Sigmoid colon (tissue), 7 donors: ENCODE measurements around the gene MPZL1. TPM values are rescaled to one million over a fixed set of nuclear protein-coding genes. Genes with fewer than 3 reads are reported as not detected.
A peak's percentile ranks its signal among the peaks of the same experiment; 100 is the strongest.

Experiments
- DNase-seq: peaks from one replicate; pipeline ENCODE4 v3.0.0-alpha.2; 2019
- H3K27ac ChIP-seq, 4 donors: fragments of 200-600 bp; sonication (generic); one replicate each; pipeline ENCODE4 v1.5.1; 2016 to 2019; ENCODE audit warnings: mild to moderate bottlenecking in 1 of 4
- H3K27me3 ChIP-seq, 3 donors: fragments of 200-600 bp; sonication (generic); one replicate each; pipeline ENCODE4 v1.5.1; 2019; ENCODE audit warnings: mild to moderate bottlenecking in 1 of 3
- H3K36me3 ChIP-seq, 4 donors: fragments of 200-600 bp; sonication (generic); one replicate each; pipeline ENCODE4 v1.5.1; 2016 to 2019
- H3K4me1 ChIP-seq, 4 donors: fragments of 200-600 bp; sonication (generic); one replicate each; pipeline ENCODE4 v1.5.1; 2017 to 2019
- H3K4me3 ChIP-seq, 4 donors: fragments of 200-600 bp; sonication (generic); one replicate each; pipeline ENCODE4 v1.5.1; 2017 to 2019; ENCODE audit warnings: mild to moderate bottlenecking in 2 of 4, moderate library complexity in 1 of 4
- H3K9me3 ChIP-seq, 4 donors: fragments of 200-600 bp in 3 of 4; sonication (generic) in 3 of 4; one replicate each; pipeline versions ENCODE4 v1.5.1 to v1.6.1; 2013 to 2019
- CTCF ChIP-seq, 4 experiments: fragments of 450-650 bp in 3 of 4; fragments of 200-600 bp in 1 of 4; IDR thresholded peaks; one replicate each; pipeline ENCODE4 v1.5.1; 2016 to 2019; ENCODE audit warnings: antibody characterized with exemption in 4 of 4, mild to moderate bottlenecking in 3 of 4, moderate library complexity in 2 of 4
- EP300 ChIP-seq, 4 donors: sonication (generic); formaldehyde crosslinking; IDR thresholded peaks; one replicate each; pipeline ENCODE4 v1.6.1; 2017; ENCODE audit warnings: antibody characterized with exemption in 4 of 4
- POLR2A ChIP-seq, 2 donors: fragments of 450-650 bp; IDR thresholded peaks; one replicate each; pipeline ENCODE4 v1.6.1; 2016; ENCODE audit warnings: antibody characterized with exemption in 2 of 2, mild to moderate bottlenecking in 2 of 2, moderate library complexity in 2 of 2
- POLR2AphosphoS5 ChIP-seq, 4 donors: sonication (generic); formaldehyde crosslinking; IDR thresholded peaks; one replicate each; pipeline ENCODE4 v1.6.1; 2017; ENCODE audit warnings: antibody characterized with exemption in 4 of 4
- WGBS, 2 donors: extraction: QIAGEN DNeasy Blood & Tissue Kit; methylation state at CpG; one replicate each; pipeline ENCODE4 v1.1.7; 2013; 5-methylcytosine and 5-hydroxymethylcytosine counted together
- intact Hi-C: fragments of 100-400 bp; cut with DNase I; formaldehyde crosslinking; loops from one replicate; pipeline ENCODE4 v1.15.1; 2023
- polyA plus RNA-seq, 3 donors: library from polyadenylated mRNA; stranded (reverse); fragments of 200-250 nt; gene quantifications; one replicate each; pipeline ENCODE4 v1.2.3, GENCODE V29; 2013
- total RNA-seq, 4 donors: library from RNA; depleted of rRNA; stranded (reverse); fragments of >200 nt; gene quantifications; one replicate each; pipeline ENCODE4 v1.1.0, GENCODE V29; 2016
- donor health status: healthy with polysubstance abuse.
- donor health status: Bipolar disorder and iron deficiency.
- donor health status: healthy.

MPZL1 gene
- total and polyA plus RNA-seq, 7 donors, result 8.8 to 69.5 (median 52.4) TPM

GRCh38 chr1:167797015-167797414 is 75.2 kb downstream of the MPZL1 start:
- Histone ChIP-seq H3K9me3 (no peaks in the 10 kb centered on the region), H3K4me3 (no peak overlapping the region)
- intact Hi-C loops, result no loop called here

GRCh38 chr1:167798952-167799351 is 77.2 kb downstream of the MPZL1 start:
- 25 to 81% methylated on average over 4 of the region's 4 CpGs for WGBS, 2 donors
- H3K36me3 ChIP-seq, result no peaks in the 10 kb centered on the region
- intact Hi-C loops, result no loop called here
- DNase-seq, result no peak
- H3K4me1 ChIP-seq, result peaks cover 0 to 23% (median 15%) of the 10 kb centered on the region in 4 donors
- no peaks in the 10 kb centered on the region for H3K9me3 ChIP-seq
- H3K4me3 ChIP-seq, result no peak overlapping the region
- no peaks in the 10 kb centered on the region for H3K27me3 ChIP-seq
- TF ChIP-seq EP300 (IDR thresholded peaks at IDR 0.05) (no peak), POLR2A (IDR thresholded peaks at IDR 0.05) (no peak), CTCF (IDR thresholded peaks at IDR 0.05) (no peak), POLR2AphosphoS5 (IDR thresholded peaks at IDR 0.05) (no peak)
- H3K27ac ChIP-seq, result no peak overlapping the region

More at GRCh38 chr1:167797015-167797414, 75.2 kb downstream of the MPZL1 start:
- peak; percentile 96 for DNase-seq
- peak in 1 of 4 donors; percentile 40 for TF ChIP-seq EP300 (IDR thresholded peaks at IDR 0.05)
- peak; percentile 65 to 85 (median 74) for TF ChIP-seq POLR2AphosphoS5 (IDR thresholded peaks at IDR 0.05)
- no peak for TF ChIP-seq POLR2A (IDR thresholded peaks at IDR 0.05)
- TF ChIP-seq CTCF (IDR thresholded peaks at IDR 0.05), result no peak
- peak overlapping the region; percentile 62 to 85 (median 66) for H3K27ac ChIP-seq
- whole genome bisulfite sequencing, 2 donors, result 19 to 47% methylated on average over 2 of the region's 2 CpGs
- H3K36me3 ChIP-seq, result no peaks in the 10 kb centered on the region
- H3K27me3 ChIP-seq, result no peaks in the 10 kb centered on the region
- H3K4me1 ChIP-seq, result peaks cover 0 to 23% (median 13%) of the 10 kb centered on the region in 4 donors

- H3K4me1 ChIP-seq, result peaks cover 0 to 23% (median 16%) of the 10 kb centered on the region in 4 donors
- intact Hi-C loops, result no loop called here
- no peak for DNase-seq
Observed at GRCh38 chr1:167799747-167800146, 78.0 kb downstream of the MPZL1 start.

GRCh38 chr1:167800251-167800650 is 78.5 kb downstream of the MPZL1 start:
- TF ChIP-seq CTCF (IDR thresholded peaks at IDR 0.05) (no peak), POLR2A (IDR thresholded peaks at IDR 0.05) (no peak), EP300 (IDR thresholded peaks at IDR 0.05) (no peak), POLR2AphosphoS5 (IDR thresholded peaks at IDR 0.05) (no peak)
- Histone ChIP-seq H3K36me3 (no peaks in the 10 kb centered on the region), H3K27me3 (no peaks in the 10 kb centered on the region), H3K4me1 (peaks cover 0 to 23% (median 16%) of the 10 kb centered on the region in 4 donors), H3K27ac (no peak overlapping the region), H3K4me3 (no peak overlapping the region), H3K9me3 (no peaks in the 10 kb centered on the region)
- WGBS, 2 donors, result 70% methylated on average over 3 of the region's 3 CpGs
- intact Hi-C loops, result no loop called here
- DNase-seq, result no peak

More at GRCh38 chr1:167799747-167800146, 78.0 kb downstream of the MPZL1 start:
- TF ChIP-seq POLR2AphosphoS5 (IDR thresholded peaks at IDR 0.05) (no peak), EP300 (IDR thresholded peaks at IDR 0.05) (no peak), CTCF (IDR thresholded peaks at IDR 0.05) (no peak), POLR2A (IDR thresholded peaks at IDR 0.05) (no peak)
- Histone ChIP-seq H3K36me3 (no peaks in the 10 kb centered on the region), H3K27ac (no peak overlapping the region), H3K9me3 (no peaks in the 10 kb centered on the region), H3K4me3 (no peak overlapping the region), H3K27me3 (no peaks in the 10 kb centered on the region)
- WGBS, 2 donors, result 37 to 67% methylated on average over 4 of the region's 4 CpGs

GRCh38 chr1:167802235-167802634 is 80.5 kb downstream of the MPZL1 start:
- no peak for DNase-seq
- intact Hi-C loops, result loop anchor here (2.0 kb wide), 1 partner anchor 79 kb away; no protein-coding TSS in a partner anchor
- Histone ChIP-seq H3K4me3 (no peak overlapping the region), H3K27ac (no peak overlapping the region), H3K4me1 (peaks cover 0 to 11% (median 4%) of the 10 kb centered on the region in 4 donors), H3K27me3 (no peaks in the 10 kb centered on the region), H3K9me3 (no peaks in the 10 kb centered on the region), H3K36me3 (no peaks in the 10 kb centered on the region)
- TF ChIP-seq EP300 (IDR thresholded peaks at IDR 0.05), result no peak
- TF ChIP-seq POLR2A (IDR thresholded peaks at IDR 0.05), result no peak
- no peak for TF ChIP-seq CTCF (IDR thresholded peaks at IDR 0.05)
- TF ChIP-seq POLR2AphosphoS5 (IDR thresholded peaks at IDR 0.05), result no peak
- 95 to 97% methylated on average over 4 of the region's 4 CpGs for WGBS, 2 donors
